Vagina (tissue), 2 donors: Measurements from ENCODE around the gene ALLC.

ENCODE experiments used
- POLR2A ChIP-seq, 2 donors: fragments of 450-650 bp; IDR thresholded peaks; one replicate each; pipeline ENCODE4 v1.6.1; 2017; ENCODE audit warnings: antibody characterized with exemption in 2 of 2, mild to moderate bottlenecking in 2 of 2, moderate library complexity in 2 of 2
- POLR2AphosphoS5 ChIP-seq, 2 donors: sonication (generic); formaldehyde crosslinking; IDR thresholded peaks; one replicate each; pipeline ENCODE4 v1.9.0; 2017; ENCODE audit warnings: antibody characterized with exemption in 2 of 2, mild to moderate bottlenecking in 2 of 2, low read depth in 1 of 2; ENCODE audit not compliant: insufficient read depth in 1 of 2
- TF ChIP-seq, protein P1 (sequence below), 3 experiments: fragments of 450-650 bp in 2 of 3; fragments of 200-600 bp in 1 of 3; sonication (generic) in 1 of 3; IDR thresholded peaks; one replicate each; pipeline ENCODE4 v1.5.1; 2017 to 2019; ENCODE audit warnings: antibody characterized with exemption in 3 of 3, mild to moderate bottlenecking in 2 of 3, moderate library complexity in 2 of 3

DNA sequence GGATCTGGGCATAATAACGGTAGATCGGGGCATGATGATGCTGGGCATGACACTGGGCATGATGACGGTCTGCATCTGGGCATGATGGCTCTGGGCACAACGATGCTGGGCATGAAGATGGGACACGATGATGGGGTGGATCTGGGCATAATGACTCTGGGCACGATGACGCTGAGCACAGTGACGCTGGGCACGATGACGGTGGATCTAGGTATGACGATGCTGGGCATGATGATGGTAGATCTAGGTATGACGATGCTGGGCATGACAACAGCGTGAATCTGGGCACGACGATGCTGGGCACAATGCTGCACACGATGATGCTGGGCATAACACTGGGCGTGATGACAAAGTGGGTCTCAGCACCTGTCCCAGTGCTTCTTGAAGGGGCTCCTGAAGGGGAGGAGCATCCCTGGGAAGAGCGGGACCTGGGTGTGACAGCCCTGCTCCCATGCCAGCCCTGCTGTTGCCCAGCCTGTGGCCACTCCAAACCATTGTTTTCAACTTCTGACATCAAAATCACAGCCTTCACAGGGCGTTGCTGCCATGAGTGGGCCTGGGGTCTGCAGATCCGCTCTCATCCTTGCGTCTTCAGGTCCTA lies 30.4 kb upstream of the ALLC start:
- TF ChIP-seq, protein P1, sequence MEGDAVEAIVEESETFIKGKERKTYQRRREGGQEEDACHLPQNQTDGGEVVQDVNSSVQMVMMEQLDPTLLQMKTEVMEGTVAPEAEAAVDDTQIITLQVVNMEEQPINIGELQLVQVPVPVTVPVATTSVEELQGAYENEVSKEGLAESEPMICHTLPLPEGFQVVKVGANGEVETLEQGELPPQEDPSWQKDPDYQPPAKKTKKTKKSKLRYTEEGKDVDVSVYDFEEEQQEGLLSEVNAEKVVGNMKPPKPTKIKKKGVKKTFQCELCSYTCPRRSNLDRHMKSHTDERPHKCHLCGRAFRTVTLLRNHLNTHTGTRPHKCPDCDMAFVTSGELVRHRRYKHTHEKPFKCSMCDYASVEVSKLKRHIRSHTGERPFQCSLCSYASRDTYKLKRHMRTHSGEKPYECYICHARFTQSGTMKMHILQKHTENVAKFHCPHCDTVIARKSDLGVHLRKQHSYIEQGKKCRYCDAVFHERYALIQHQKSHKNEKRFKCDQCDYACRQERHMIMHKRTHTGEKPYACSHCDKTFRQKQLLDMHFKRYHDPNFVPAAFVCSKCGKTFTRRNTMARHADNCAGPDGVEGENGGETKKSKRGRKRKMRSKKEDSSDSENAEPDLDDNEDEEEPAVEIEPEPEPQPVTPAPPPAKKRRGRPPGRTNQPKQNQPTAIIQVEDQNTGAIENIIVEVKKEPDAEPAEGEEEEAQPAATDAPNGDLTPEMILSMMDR (IDR thresholded peaks at IDR 0.05) = no peak
- TF ChIP-seq POLR2A (IDR thresholded peaks at IDR 0.05) = no peak
- TF ChIP-seq POLR2AphosphoS5 (IDR thresholded peaks at IDR 0.05; ENCODE audit: insufficient read depth in 1 of 2, low read depth in 1 of 2) = no peak
